H1 (cell line): ENCODE measurements around the gene SLC35F3. TPM values are rescaled to one million over a fixed set of nuclear protein-coding genes. Genes with fewer than 3 reads are reported as not detected.

Experiments used
- CTCF ChIA-PET: fragments of 300-600 bp; sonication (Branson Sonifier 250); formaldehyde crosslinking; loops from one replicate; lab custom pipeline; 2021; ENCODE audit not compliant: partially characterized antibody; lab: Charles Lee
- POLR2A ChIA-PET: fragments of 300-600 bp; sonication (Branson Sonifier 250); formaldehyde crosslinking; loops from one replicate; lab custom pipeline; 2021; ENCODE audit warnings: inconsistent platforms; ENCODE audit not compliant: partially characterized antibody; lab: Charles Lee
- DNase-seq, 2 experiments: peaks; one replicate each; pipeline versions ENCODE4 v3.0.0 to v3.0.0-alpha.2; 2010 to 2022; ENCODE audit warnings: low spot score in 2 of 2, low read depth in 1 of 2, mixed read lengths in 1 of 2
- FAIRE-seq: peaks from 2 replicates; lab custom pipeline; 2011; peaks lifted over from hg19 to GRCh38; lab: Jason Lieb, UNC
- H2AFZ ChIP-seq: 2 replicates; pipeline ENCODE4 v1.8.1; 2012; ENCODE audit warnings: low read length, inconsistent platforms
- H2AK5ac ChIP-seq: 2 replicates; pipeline ENCODE4 v1.6.1; 2013; ENCODE audit warnings: low read depth, low read length
- H2BK120ac ChIP-seq: replicated peaks from 2 replicates; pipeline ENCODE3; 2013; ENCODE audit warnings: low read depth, low read length, inconsistent platforms
- H2BK12ac ChIP-seq: 2 replicates; pipeline ENCODE4 v1.6.1; 2013; ENCODE audit warnings: low read depth, low read length
- H2BK15ac ChIP-seq: 2 replicates; pipeline ENCODE4 v1.6.1; 2013; ENCODE audit warnings: low read length
- H2BK20ac ChIP-seq: 2 replicates; pipeline ENCODE4 v1.6.1; 2013; ENCODE audit warnings: low read length
- H2BK5ac ChIP-seq: 2 replicates; pipeline ENCODE4 v1.6.1; 2013; ENCODE audit warnings: low read depth, low read length
- H3K14ac ChIP-seq: 2 replicates; pipeline ENCODE4 v1.6.1; 2013; ENCODE audit warnings: inconsistent platforms; ENCODE audit not compliant: insufficient read length
- H3K18ac ChIP-seq: 2 replicates; pipeline ENCODE4 v1.6.1; 2013; ENCODE audit warnings: low read length; ENCODE audit errors: extremely low read depth
- H3K23ac ChIP-seq: 2 replicates; pipeline ENCODE4 v1.6.1; 2013; ENCODE audit warnings: inconsistent platforms; ENCODE audit not compliant: insufficient read length
- H3K23me2 ChIP-seq: 2 replicates; pipeline ENCODE4 v1.6.1; 2013; ENCODE audit warnings: low read depth, low read length
- H3K27ac ChIP-seq: 2 replicates; pipeline ENCODE4 v1.6.1; 2011; ENCODE audit warnings: low read depth, low read length, inconsistent platforms
- H3K27me3 ChIP-seq, 4 experiments: replicated peaks in 1 of 4; 1 replicate in 1 of 4; 2 replicates in 3 of 4; pipeline versions ENCODE4 v1.6.1 to v1.8.1; 2011 to 2013; ENCODE audit warnings: low read length in 3 of 4, mild to moderate bottlenecking in 3 of 4, inconsistent platforms in 2 of 4, mixed read lengths in 2 of 4, moderate library complexity in 1 of 4; ENCODE audit not compliant: control insufficient read depth in 3 of 4, insufficient read depth in 3 of 4; ENCODE audit errors: extremely low read depth in 1 of 4
- H3K36me3 ChIP-seq, 4 experiments: 2 replicates each; pipeline versions ENCODE4 v1.6.1 to v1.8.1; 2011 to 2013; ENCODE audit warnings: mild to moderate bottlenecking in 4 of 4, low read length in 3 of 4, moderate library complexity in 2 of 4, control low read depth in 1 of 4, inconsistent platforms in 1 of 4; ENCODE audit not compliant: insufficient read depth in 4 of 4, control insufficient read depth in 2 of 4
- H3K4ac ChIP-seq: replicated peaks from 2 replicates; pipeline ENCODE3; 2013; ENCODE audit warnings: low read length, low read depth, mixed read lengths, inconsistent platforms; ENCODE audit not compliant: insufficient read length
- H3K4me1 ChIP-seq, 4 experiments: replicated peaks in 1 of 4; 1 replicate in 1 of 4; 2 replicates in 3 of 4; pipeline versions ENCODE4 v1.6.1 to v1.8.1; 2011 to 2013; ENCODE audit warnings: low read length in 3 of 4, inconsistent platforms in 2 of 4, mixed read lengths in 1 of 4; ENCODE audit not compliant: insufficient read depth in 4 of 4, control insufficient read depth in 3 of 4
- H3K4me2 ChIP-seq, 2 experiments: 2 replicates each; pipeline versions ENCODE4 v1.6.1 to v1.8.1; 2011 to 2013; ENCODE audit warnings: low read depth in 2 of 2, low read length in 2 of 2, control low read depth in 1 of 2, inconsistent platforms in 1 of 2, mild to moderate bottlenecking in 1 of 2; ENCODE audit not compliant: insufficient read depth in 1 of 2
- H3K4me3 ChIP-seq, 4 experiments: fragments of 200-600, 300-600 bp in 1 of 4; sonication (generic), shearing (Covaris generic), sonication (Bioruptor Twin) in 1 of 4; 2 replicates each; pipeline versions ENCODE4 v1.5.1 to v1.8.1; 2011 to 2016; ENCODE audit warnings: low read length in 4 of 4, low read depth in 3 of 4, control low read depth in 2 of 4, inconsistent platforms in 2 of 4, mild to moderate bottlenecking in 2 of 4, mixed read lengths in 1 of 4, moderate library complexity in 1 of 4; ENCODE audit not compliant: insufficient read depth in 2 of 4; ENCODE audit errors: extremely low read depth in 1 of 4
- H3K56ac ChIP-seq: replicated peaks from 2 replicates; pipeline ENCODE3; 2013; ENCODE audit warnings: low read depth, mild to moderate bottlenecking, mixed read lengths, low read length, inconsistent platforms; ENCODE audit not compliant: insufficient read length
- H3K79me1 ChIP-seq: 2 replicates; pipeline ENCODE4 v1.6.1; 2013; ENCODE audit warnings: low read depth, low read length, control low read depth
- H3K79me2 ChIP-seq, 2 experiments: 2 replicates each; pipeline versions ENCODE4 v1.6.1 to v1.8.1; 2012 to 2013; ENCODE audit warnings: low read length in 2 of 2, mild to moderate bottlenecking in 2 of 2, inconsistent platforms in 1 of 2; ENCODE audit not compliant: insufficient read depth in 2 of 2, control insufficient read depth in 1 of 2
- H3K9ac ChIP-seq, 4 experiments: replicated peaks in 1 of 4; 1 replicate in 1 of 4; 2 replicates in 3 of 4; pipeline versions ENCODE4 v1.6.1 to v1.8.1; 2011 to 2013; ENCODE audit warnings: low read depth in 3 of 4, low read length in 3 of 4, control low read depth in 2 of 4, mild to moderate bottlenecking in 2 of 4, moderate library complexity in 2 of 4, inconsistent platforms in 1 of 4; ENCODE audit errors: extremely low read depth in 1 of 4
- H3K9me3 ChIP-seq, 2 experiments: 2 replicates each; pipeline versions ENCODE4 v1.6.1 to v1.8.1; 2012 to 2013; ENCODE audit warnings: mild to moderate bottlenecking in 2 of 2, moderate library complexity in 2 of 2, control low read depth in 1 of 2, inconsistent platforms in 1 of 2, low read depth in 1 of 2, low read length in 1 of 2, mixed read lengths in 1 of 2; ENCODE audit not compliant: insufficient read depth in 2 of 2
- H4K20me1 ChIP-seq, 2 experiments: replicated peaks in 1 of 2; 2 replicates each; pipeline versions ENCODE3 to v1.8.1; 2011 to 2013; ENCODE audit warnings: inconsistent platforms in 2 of 2, low read length in 2 of 2, mild to moderate bottlenecking in 1 of 2; ENCODE audit not compliant: insufficient read depth in 2 of 2, control insufficient read depth in 1 of 2
- H4K5ac ChIP-seq: 2 replicates; pipeline ENCODE4 v1.6.1; 2013; ENCODE audit warnings: low read length, low read depth, mixed read lengths, inconsistent platforms; ENCODE audit not compliant: insufficient read length
- H4K8ac ChIP-seq: 2 replicates; pipeline ENCODE4 v1.8.0; 2013; ENCODE audit warnings: mild to moderate bottlenecking, moderate library complexity, low read length, inconsistent platforms; ENCODE audit not compliant: insufficient read depth; ENCODE audit errors: extremely low read depth
- H4K91ac ChIP-seq: replicated peaks from 2 replicates; pipeline ENCODE3; 2013; ENCODE audit warnings: low read length, mixed read lengths, inconsistent platforms; ENCODE audit not compliant: insufficient read length
- ASH2L ChIP-seq: fragments of 200-600, 300-600 bp; sonication (generic); IDR thresholded peaks from one replicate; pipeline ENCODE4 v1.7.1; 2017; ENCODE audit warnings: low read length
- CEBPB ChIP-seq: IDR thresholded peaks from 2 replicates; pipeline ENCODE4 v1.6.1; 2012; ENCODE audit warnings: low read depth, low read length
- CTBP2 ChIP-seq: IDR thresholded peaks from 2 replicates; pipeline ENCODE4 v1.7.0; 2011; ENCODE audit warnings: borderline replicate concordance, mild to moderate bottlenecking, moderate library complexity, mixed read lengths, low read length; ENCODE audit not compliant: insufficient read depth, insufficient read length
- KDM4A ChIP-seq: IDR thresholded peaks from one replicate; pipeline ENCODE4 v1.7.1; 2012; ENCODE audit warnings: low read depth, mild to moderate bottlenecking, moderate library complexity, low read length, inconsistent platforms; ENCODE audit not compliant: severe bottlenecking
- RBBP5 ChIP-seq: IDR thresholded peaks from 2 replicates; pipeline ENCODE4 v1.7.1; 2012; ENCODE audit warnings: low read depth, mild to moderate bottlenecking, inconsistent platforms, low read length, moderate library complexity, borderline replicate concordance
- SP1 ChIP-seq: IDR thresholded peaks from 2 replicates; pipeline ENCODE4 v1.6.1; 2011; ENCODE audit warnings: low read depth, low read length
- YY1 ChIP-seq: IDR thresholded peaks from 2 replicates; pipeline ENCODE4 v1.6.1; 2011; ENCODE audit warnings: low read depth, mild to moderate bottlenecking, low read length
- WGBS, 2 experiments: shearing (Covaris generic) in 1 of 2; methylation state at CpG; one replicate each; pipeline versions ENCODE4 v1.1.6 to v1.1.7; 2013 to 2015; ENCODE audit warnings: low lambda C conversion rate in 2 of 2, mixed read lengths in 2 of 2, inconsistent platforms in 1 of 2, low coverage in 1 of 2, missing lambda C conversion rate in 1 of 2; ENCODE audit not compliant: insufficient replicate concordance in 2 of 2, insufficient coverage in 1 of 2, insufficient read length in 1 of 2; ENCODE audit errors: extremely low coverage in 1 of 2, missing lambda C conversion rate in 1 of 2; 5-methylcytosine and 5-hydroxymethylcytosine counted together
- polyA plus RNA-seq, 7 experiments: library from polyadenylated mRNA; depleted of rRNA in 3 of 7; stranded (reverse) in 5 of 7; unstranded in 2 of 7; fragments of >200 nt in 5 of 7; fragments of 200-250 nt in 2 of 7; gene quantifications; 1 replicate in 5 of 7; 2 replicates in 1 of 7; 4 replicates in 1 of 7; pipeline versions ENCODE4 v1.2.1 to v1.2.3, GENCODE V29; 2011 to 2013; ENCODE audit warnings: missing spikeins in 2 of 7, mixed read lengths in 2 of 7
- total RNA-seq: library from RNA; stranded (reverse); fragmentation: NEBNext Ultra II Directional; extraction: Animal tissue kit (Norgen Biotek cat#: 25700); gene quantifications from 2 replicates; pipeline ENCODE4 v1.2.1, GENCODE V29; 2021
- TF ChIP-seq, protein P1 (sequence below): IDR thresholded peaks from 2 replicates; pipeline ENCODE4 v1.6.1; 2012; ENCODE audit warnings: inconsistent platforms

SLC35F3 gene
- total and polyA plus RNA-seq, 2 of the 8 experiments (the other 6 are each of a cell fraction or from before 2014, with no cell fraction given), result 0.78 to 1.2 TPM

DNA sequence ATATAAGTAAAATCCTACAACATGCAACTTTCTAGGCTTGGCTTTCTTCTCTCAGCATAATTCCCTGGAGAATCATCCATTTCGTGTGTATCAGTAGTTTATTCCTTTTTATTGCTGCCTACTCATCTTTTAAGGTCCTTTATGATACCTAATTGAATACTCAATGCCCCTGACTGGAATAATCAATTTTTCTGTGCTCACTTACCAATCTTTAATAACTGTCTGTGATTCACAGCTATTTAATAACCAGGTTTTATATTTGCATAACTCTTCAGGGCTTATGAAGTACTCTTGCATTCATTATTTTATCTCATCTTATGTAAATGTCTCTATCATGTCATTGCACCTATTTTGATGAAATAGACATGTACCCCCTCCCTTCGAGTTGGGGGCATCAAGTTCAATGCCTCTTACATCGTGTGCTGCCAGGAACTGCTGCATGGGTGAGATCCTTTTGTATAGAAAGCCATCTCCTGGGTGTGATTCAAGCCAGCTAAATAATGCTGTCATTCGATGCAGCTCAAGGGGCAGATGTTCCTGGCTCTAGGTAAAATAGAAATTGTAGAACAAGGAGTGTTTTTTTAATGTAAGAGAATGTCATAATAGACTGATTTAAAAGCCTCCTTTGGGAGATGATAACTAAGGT lies 222.7 kb downstream of the SLC35F3 start:
- Histone ChIP-seq H2BK12ac (no peak overlapping the region), H3K23me2 (no peaks in the 10 kb centered on the region; the same call in 1 of the 2 replicates), H3K4ac (no peak overlapping the region), H4K8ac (no peak overlapping the region), H3K36me3 (no peaks in the 10 kb centered on the region), H4K20me1 (no peaks in the 10 kb centered on the region), H2BK15ac (no peak overlapping the region), H3K56ac (no peak overlapping the region), H2AFZ (no peak overlapping the region), H3K18ac (no peak overlapping the region), H3K4me3 (no peak overlapping the region), H2BK20ac (no peak overlapping the region), H3K79me1 (no peaks in the 10 kb centered on the region), H2BK120ac (no peak overlapping the region), H3K79me2 (no peaks in the 10 kb centered on the region), H3K23ac (no peak overlapping the region), H3K9ac (no peak overlapping the region), H2BK5ac (no peak overlapping the region), H3K14ac (no peak overlapping the region), H3K9me3 (no peaks in the 10 kb centered on the region), H3K27ac (no peak overlapping the region), H3K4me2 (no peak overlapping the region), H3K27me3 (no peaks in the 10 kb centered on the region), H4K5ac (no peak overlapping the region), H2AK5ac (no peak overlapping the region), H3K4me1 (0 out of 7 replicates have a peak, but pooled peaks cover 0 to 2% (median 0%) of the 10 kb centered on the region in 4 experiments), H4K91ac (no peak overlapping the region)
- TF ChIP-seq YY1 (no peak), CEBPB (no peak), CTBP2 (no peak), SP1 (no peak), KDM4A (no peak), ASH2L (no peak), RBBP5 (no peak)
- TF ChIP-seq, protein P1, sequence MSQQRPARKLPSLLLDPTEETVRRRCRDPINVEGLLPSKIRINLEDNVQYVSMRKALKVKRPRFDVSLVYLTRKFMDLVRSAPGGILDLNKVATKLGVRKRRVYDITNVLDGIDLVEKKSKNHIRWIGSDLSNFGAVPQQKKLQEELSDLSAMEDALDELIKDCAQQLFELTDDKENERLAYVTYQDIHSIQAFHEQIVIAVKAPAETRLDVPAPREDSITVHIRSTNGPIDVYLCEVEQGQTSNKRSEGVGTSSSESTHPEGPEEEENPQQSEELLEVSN, result no peak
- 80% methylated on average over 4 of the region's 4 CpGs; no CpG with 5 or more reads in 1 of the 2 experiments for WGBS, 2 experiments
- POLR2A ChIA-PET, result no interaction called here
- FAIRE-seq (no peak), DNase-seq (no peak)
- CTCF ChIA-PET, result interaction anchor here (0.7 to 4.8 kb wide), 8 partner anchors 9 to 200 kb away, joined by 3 to 76 read pairs (median 14); no protein-coding TSS in a partner anchor
